Lower leg skin (tissue), 3 donors: ENCODE measurements around the gene MAGI3.

Experiments used
- CTCF ChIP-seq, 3 donors: fragments of 450-650 bp; IDR thresholded peaks; one replicate each; pipeline ENCODE4 v1.5.1; 2016; ENCODE audit warnings: antibody characterized with exemption in 3 of 3, mild to moderate bottlenecking in 3 of 3, moderate library complexity in 2 of 3
- POLR2A ChIP-seq, 2 donors: fragments of 450-650 bp; IDR thresholded peaks; one replicate each; pipeline ENCODE4 v1.6.1; 2016 to 2017; ENCODE audit warnings: antibody characterized with exemption in 2 of 2, mild to moderate bottlenecking in 1 of 2, moderate library complexity in 1 of 2

- TF ChIP-seq POLR2A (IDR thresholded peaks at IDR 0.05) (no peak), CTCF (IDR thresholded peaks at IDR 0.05) (no peak)
Observed at GRCh38 chr1:113540335-113540734, 150.0 kb downstream of the MAGI3 start.
